Colonic mucosa (tissue), 4 donors: ENCODE measurements around the gene GSE1. TPM values are rescaled to one million over a fixed set of nuclear protein-coding genes. Genes with fewer than 3 reads are reported as not detected.

Experiments
- DNase-seq: peaks from one replicate; pipeline ENCODE4 v3.0.0-alpha.2; 2020
- H3K27ac ChIP-seq: fragments of 200-600 bp; one replicate; pipeline ENCODE4 v1.8.0; 2021
- H3K27me3 ChIP-seq: fragments of 200-600 bp; one replicate; pipeline ENCODE4 v1.8.0; 2021
- H3K36me3 ChIP-seq: fragments of 200-600 bp; one replicate; pipeline ENCODE4 v1.8.0; 2021
- H3K4me1 ChIP-seq: fragments of 200-600 bp; one replicate; pipeline ENCODE4 v1.8.0; 2021; ENCODE audit warnings: mild to moderate bottlenecking
- H3K4me3 ChIP-seq: fragments of 200-600 bp; one replicate; pipeline ENCODE4 v1.8.0; 2021
- H3K9ac ChIP-seq, 2 donors: one replicate each; pipeline ENCODE4 v1.7.0; 2013; ENCODE audit warnings: control low read depth in 2 of 2, low read depth in 2 of 2, low read length in 2 of 2
- H3K9me3 ChIP-seq: fragments of 200-600 bp; one replicate; pipeline ENCODE4 v1.8.0; 2021
- intact Hi-C: fragments of 100-400 bp; cut with DNase I; formaldehyde crosslinking; loops from one replicate; pipeline ENCODE4 v1.14.1; 2022
- total RNA-seq, 2 donors: library from RNA; stranded (reverse); fragmentation: NEBNext Ultra II Directional in 1 of 2; extraction: Animal tissue kit (Norgen Biotek cat#: 25700) in 1 of 2; gene quantifications; one replicate each; pipeline ENCODE4 v1.2.1, GENCODE V29; 2021
- TF ChIP-seq, protein P1 (sequence below): fragments of 200-600 bp; IDR thresholded peaks from one replicate; pipeline ENCODE4 v1.8.0; 2022; ENCODE audit warnings: antibody characterized with exemption, mild to moderate bottlenecking
- donor health status: healthy.
- donor health status: DM: no; HTN: no; CAD: no.
- donor health status: DM: no; HTN: no; CAD: no.

Gene GSE1
- total RNA-seq, 2 donors from 2014 or later: 79.2 to 103 TPM

- Histone ChIP-seq H3K27me3 (no peaks in the 10 kb centered on the region), H3K9ac (peak overlapping the region; percentile 19 to 78), H3K27ac (peak overlapping the region; percentile 94), H3K4me3 (no peak overlapping the region), H3K9me3 (no peaks in the 10 kb centered on the region), H3K4me1 (peaks cover 33% of the 10 kb centered on the region), H3K36me3 (no peaks in the 10 kb centered on the region)
- DNase-seq: peak; percentile 35
- intact Hi-C loops: no loop called here
- TF ChIP-seq, protein P1, sequence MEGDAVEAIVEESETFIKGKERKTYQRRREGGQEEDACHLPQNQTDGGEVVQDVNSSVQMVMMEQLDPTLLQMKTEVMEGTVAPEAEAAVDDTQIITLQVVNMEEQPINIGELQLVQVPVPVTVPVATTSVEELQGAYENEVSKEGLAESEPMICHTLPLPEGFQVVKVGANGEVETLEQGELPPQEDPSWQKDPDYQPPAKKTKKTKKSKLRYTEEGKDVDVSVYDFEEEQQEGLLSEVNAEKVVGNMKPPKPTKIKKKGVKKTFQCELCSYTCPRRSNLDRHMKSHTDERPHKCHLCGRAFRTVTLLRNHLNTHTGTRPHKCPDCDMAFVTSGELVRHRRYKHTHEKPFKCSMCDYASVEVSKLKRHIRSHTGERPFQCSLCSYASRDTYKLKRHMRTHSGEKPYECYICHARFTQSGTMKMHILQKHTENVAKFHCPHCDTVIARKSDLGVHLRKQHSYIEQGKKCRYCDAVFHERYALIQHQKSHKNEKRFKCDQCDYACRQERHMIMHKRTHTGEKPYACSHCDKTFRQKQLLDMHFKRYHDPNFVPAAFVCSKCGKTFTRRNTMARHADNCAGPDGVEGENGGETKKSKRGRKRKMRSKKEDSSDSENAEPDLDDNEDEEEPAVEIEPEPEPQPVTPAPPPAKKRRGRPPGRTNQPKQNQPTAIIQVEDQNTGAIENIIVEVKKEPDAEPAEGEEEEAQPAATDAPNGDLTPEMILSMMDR: no peak
Observed at GRCh38 chr16:85610059-85610445, 3.1 kb upstream of the GSE1 start.

- Histone ChIP-seq H3K27me3 (no peaks in the 10 kb centered on the region), H3K9ac (peak overlapping the region; percentile 19 to 78), H3K27ac (peak overlapping the region; percentile 94), H3K36me3 (no peaks in the 10 kb centered on the region), H3K4me3 (peak overlapping the region; percentile 77), H3K9me3 (no peaks in the 10 kb centered on the region), H3K4me1 (peaks cover 37% of the 10 kb centered on the region)
- intact Hi-C loops: no loop called here
- DNase-seq: peak; percentile 93
- TF ChIP-seq, protein P1: peak; percentile 99
Observed at GRCh38 chr16:85610446-85611193, 2.5 kb upstream of the GSE1 start.

GRCh38 chr16:85611194-85611443, 2.0 kb upstream of the GSE1 start:
- intact Hi-C loops: no loop called here
- DNase-seq: no peak
- TF ChIP-seq, protein P1: no peak
- H3K4me3 ChIP-seq: peak overlapping the region; percentile 77
- H3K9me3 ChIP-seq: no peaks in the 10 kb centered on the region
- peak overlapping the region; percentile 74 to 78 for H3K9ac ChIP-seq
- no peaks in the 10 kb centered on the region for H3K27me3 ChIP-seq
- H3K36me3 ChIP-seq: no peaks in the 10 kb centered on the region
- peak overlapping the region; percentile 94 for H3K27ac ChIP-seq
- peaks cover 35% of the 10 kb centered on the region for H3K4me1 ChIP-seq

- DNase-seq: peak; percentile 81
- Histone ChIP-seq H3K27me3 (no peaks in the 10 kb centered on the region), H3K36me3 (no peaks in the 10 kb centered on the region), H3K4me3 (peak overlapping the region; percentile 77), H3K4me1 (peaks cover 35% of the 10 kb centered on the region), H3K9ac (peak overlapping the region; percentile 68 to 74), H3K27ac (peak overlapping the region; percentile 94), H3K9me3 (no peaks in the 10 kb centered on the region)
- intact Hi-C loops: no loop called here
- TF ChIP-seq, protein P1: no peak
Observed at GRCh38 chr16:85611444-85612190, 1.5 kb upstream of the GSE1 start.

DNA sequence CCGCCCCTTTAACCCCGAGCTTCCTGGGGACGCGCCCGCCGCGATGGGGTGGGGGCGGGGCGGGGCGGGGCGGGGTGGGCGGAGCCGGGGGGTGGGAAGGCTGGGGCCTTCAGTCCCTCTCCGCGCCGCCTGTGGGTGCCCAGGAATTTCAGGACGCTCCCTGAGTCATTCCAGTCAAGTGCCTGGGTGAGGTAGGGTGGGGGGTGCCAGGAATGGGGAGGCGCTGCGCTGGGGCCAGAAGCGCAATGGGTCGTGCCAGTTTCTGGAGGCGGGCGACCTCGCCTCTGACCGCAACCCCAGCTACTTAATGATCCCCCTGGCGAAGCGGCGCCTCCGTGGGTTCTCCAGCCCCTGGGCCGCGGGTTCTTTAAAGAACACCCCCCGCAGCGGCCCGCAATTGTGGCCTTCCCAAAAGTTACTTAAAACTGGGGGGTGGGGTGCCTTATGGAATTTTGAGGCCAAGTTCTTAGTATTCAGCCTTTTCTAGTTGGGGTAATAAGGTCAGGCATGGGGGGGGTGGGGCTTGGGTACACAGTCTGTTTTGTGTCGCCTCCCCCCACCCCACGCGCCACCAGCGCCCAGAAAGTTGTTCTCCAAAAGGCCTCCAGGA, 826 bp upstream of the GSE1 start:
- H3K36me3 ChIP-seq: no peaks in the 10 kb centered on the region
- peak overlapping the region; percentile 86 to 87 for H3K9ac ChIP-seq
- intact Hi-C loops: no loop called here
- TF ChIP-seq, protein P1: no peak
- H3K27ac ChIP-seq: peak overlapping the region; percentile 94
- DNase-seq: peak; percentile 85
- H3K4me3 ChIP-seq: peak overlapping the region; percentile 77
- no peaks in the 10 kb centered on the region for H3K9me3 ChIP-seq
- H3K27me3 ChIP-seq: no peaks in the 10 kb centered on the region
- peaks cover 37% of the 10 kb centered on the region for H3K4me1 ChIP-seq
